Kidney (tissue), 14 donors: ENCODE data around the gene SWT1. TPM values are rescaled to one million over a fixed set of nuclear protein-coding genes. Genes with fewer than 3 reads are reported as not detected.

Source experiments
- DNase-seq, 5 donors: peaks; one replicate each; pipeline ENCODE4 v3.0.0-alpha.2; 2013 to 2020
- FAIRE-seq: peaks from 2 replicates; lab custom pipeline; 2012; peaks lifted over from hg19 to GRCh38; lab: Jason Lieb, UNC
- H3K27ac ChIP-seq, 2 donors: one replicate each; pipeline ENCODE4 v1.7.0; 2013; ENCODE audit warnings: low read depth in 2 of 2, low read length in 2 of 2, inconsistent platforms in 1 of 2
- H3K27me3 ChIP-seq: one replicate; pipeline ENCODE4 v1.7.1; 2013; ENCODE audit warnings: low read length, inconsistent platforms; ENCODE audit not compliant: control insufficient read depth, insufficient read depth
- H3K36me3 ChIP-seq, 3 donors: one replicate each; pipeline versions ENCODE4 v1.7.0 to v1.7.1; 2013; ENCODE audit warnings: low read length in 3 of 3, control low read depth in 1 of 3, inconsistent platforms in 1 of 3; ENCODE audit not compliant: insufficient read depth in 3 of 3, control insufficient read depth in 2 of 3
- H3K4me1 ChIP-seq, 3 donors: one replicate each; pipeline versions ENCODE4 v1.7.0 to v1.7.1; 2013; ENCODE audit warnings: low read length in 3 of 3, inconsistent platforms in 1 of 3, low read depth in 1 of 3; ENCODE audit not compliant: control insufficient read depth in 2 of 3, insufficient read depth in 2 of 3
- H3K4me3 ChIP-seq, 3 donors: one replicate each; pipeline versions ENCODE4 v1.7.0 to v1.8.1; 2013; ENCODE audit warnings: low read length in 3 of 3, control low read depth in 1 of 3, inconsistent platforms in 1 of 3
- H3K9ac ChIP-seq, 3 donors: one replicate each; pipeline versions ENCODE4 v1.7.0 to v1.7.1; 2013; ENCODE audit warnings: low read length in 3 of 3, control low read depth in 1 of 3, inconsistent platforms in 1 of 3
- H3K9me3 ChIP-seq, 3 donors: one replicate each; pipeline versions ENCODE4 v1.7.0 to v1.7.1; 2013; ENCODE audit warnings: low read length in 3 of 3, control low read depth in 1 of 3, inconsistent platforms in 1 of 3; ENCODE audit not compliant: control insufficient read depth in 2 of 3, insufficient read depth in 1 of 3
- intact Hi-C: fragments of 100-400 bp; cut with DNase I; formaldehyde crosslinking; loops from one replicate; pipeline ENCODE4 v1.11.1; 2022
- polyA plus RNA-seq: library from polyadenylated mRNA; stranded (reverse); fragments of 350-450 nt; fragmentation: Illumina TruSeq; extraction: RNeasy Lipid Tissue Mini Kit (QIAGEN cat#74804); gene quantifications from one replicate; pipeline ENCODE4 v1.2.3, GENCODE V29; 2014; ENCODE audit warnings: low read depth, low replicate concordance; ENCODE audit not compliant: insufficient read depth
- total RNA-seq: library from RNA; stranded (reverse); fragmentation: NEBNext Ultra II Directional; extraction: Animal tissue kit (Norgen Biotek cat#: 25700); gene quantifications from one replicate; pipeline ENCODE4 v1.2.1, GENCODE V29; 2021
- TF ChIP-seq, protein P1 (sequence below): IDR thresholded peaks from 3 replicates; pipeline ENCODE4 v1.5.1; 2012; ENCODE audit warnings: mild to moderate bottlenecking, moderate library complexity, borderline replicate concordance; ENCODE audit not compliant: insufficient read depth; ENCODE audit errors: extremely low read depth
- donor health status: control.
- donor health status: control.
- donor health status: control.
- donor health status: control.
- donor health status: control.
- donor health status: DM: yes; HTN: yes; CAD: no.
- donor health status: Normal renal cell carcinoma (clear cell type).

The SWT1 gene
- total and polyA plus RNA-seq, 2 donors from 2014 or later = 2.9 to 6.5 TPM

DNA sequence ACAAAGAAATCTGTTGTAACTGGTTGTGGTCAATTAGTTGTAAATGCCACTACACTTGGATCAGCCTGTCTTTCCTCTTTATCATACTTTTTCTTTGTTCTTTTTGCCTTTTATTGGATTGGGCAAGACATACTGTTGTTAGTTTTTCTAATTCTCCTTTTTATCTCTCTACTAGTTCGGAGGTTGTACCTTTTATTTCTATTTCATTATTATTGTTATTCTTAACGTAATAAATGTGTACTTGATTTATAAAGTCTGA, 100.9 kb downstream of the SWT1 start:
- no peaks in the 10 kb centered on the region for H3K9me3 ChIP-seq
- intact Hi-C loops = no loop called here
- TF ChIP-seq, protein P1, sequence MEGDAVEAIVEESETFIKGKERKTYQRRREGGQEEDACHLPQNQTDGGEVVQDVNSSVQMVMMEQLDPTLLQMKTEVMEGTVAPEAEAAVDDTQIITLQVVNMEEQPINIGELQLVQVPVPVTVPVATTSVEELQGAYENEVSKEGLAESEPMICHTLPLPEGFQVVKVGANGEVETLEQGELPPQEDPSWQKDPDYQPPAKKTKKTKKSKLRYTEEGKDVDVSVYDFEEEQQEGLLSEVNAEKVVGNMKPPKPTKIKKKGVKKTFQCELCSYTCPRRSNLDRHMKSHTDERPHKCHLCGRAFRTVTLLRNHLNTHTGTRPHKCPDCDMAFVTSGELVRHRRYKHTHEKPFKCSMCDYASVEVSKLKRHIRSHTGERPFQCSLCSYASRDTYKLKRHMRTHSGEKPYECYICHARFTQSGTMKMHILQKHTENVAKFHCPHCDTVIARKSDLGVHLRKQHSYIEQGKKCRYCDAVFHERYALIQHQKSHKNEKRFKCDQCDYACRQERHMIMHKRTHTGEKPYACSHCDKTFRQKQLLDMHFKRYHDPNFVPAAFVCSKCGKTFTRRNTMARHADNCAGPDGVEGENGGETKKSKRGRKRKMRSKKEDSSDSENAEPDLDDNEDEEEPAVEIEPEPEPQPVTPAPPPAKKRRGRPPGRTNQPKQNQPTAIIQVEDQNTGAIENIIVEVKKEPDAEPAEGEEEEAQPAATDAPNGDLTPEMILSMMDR = no peak
- no peak overlapping the region for H3K27ac ChIP-seq
- H3K4me1 ChIP-seq = no peaks in the 10 kb centered on the region
- FAIRE-seq = no peak
- no peaks in the 10 kb centered on the region for H3K27me3 ChIP-seq
- no peak for DNase-seq
- no peak overlapping the region for H3K4me3 ChIP-seq
- H3K9ac ChIP-seq = no peak overlapping the region
- H3K36me3 ChIP-seq = no peaks in the 10 kb centered on the region

DNA sequence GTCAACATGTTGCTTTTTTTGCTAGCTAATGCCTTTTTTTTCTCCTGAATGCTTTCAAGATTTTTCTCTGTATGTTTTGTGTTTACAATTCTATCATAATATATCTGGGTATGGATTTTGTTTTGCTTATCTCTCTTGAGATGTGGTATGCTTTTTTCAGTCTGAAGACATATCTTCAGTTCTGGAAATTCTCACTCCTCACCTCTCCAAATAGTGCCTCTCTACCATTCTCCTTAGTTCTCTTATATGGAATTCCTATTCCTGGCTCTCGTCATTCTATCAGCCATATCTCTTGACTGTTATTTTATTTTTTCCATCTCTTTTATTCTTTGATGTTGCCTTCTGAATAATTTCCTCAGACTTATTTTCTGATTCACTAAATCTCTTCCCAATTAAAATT, 101.7 kb downstream of the SWT1 start:
- FAIRE-seq = no peak
- no peak for DNase-seq
- H3K4me1 ChIP-seq = no peaks in the 10 kb centered on the region
- H3K27ac ChIP-seq = no peak overlapping the region
- no peak overlapping the region for H3K4me3 ChIP-seq
- TF ChIP-seq, protein P1 = no peak
- H3K27me3 ChIP-seq = no peaks in the 10 kb centered on the region
- no peaks in the 10 kb centered on the region for H3K36me3 ChIP-seq
- no peaks in the 10 kb centered on the region for H3K9me3 ChIP-seq
- intact Hi-C loops = no loop called here
- no peak overlapping the region for H3K9ac ChIP-seq

DNA sequence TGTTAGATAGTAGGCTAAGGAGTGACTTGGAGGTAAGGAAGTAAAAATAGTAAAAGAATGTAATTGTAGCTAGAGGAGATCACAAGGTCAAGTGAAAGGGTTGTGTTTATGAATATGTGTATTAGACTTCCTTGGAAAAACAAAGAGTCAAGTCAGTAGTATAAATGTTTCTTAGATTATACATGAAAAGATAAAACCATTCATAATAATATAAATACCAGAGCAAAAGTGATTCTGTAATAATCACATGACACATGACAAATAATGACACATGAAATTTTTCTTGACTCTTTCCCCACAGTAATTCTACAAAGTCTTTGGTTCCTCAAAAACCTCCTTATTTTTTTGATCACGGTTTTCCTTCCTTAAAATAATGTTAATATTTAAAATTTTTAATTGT, 103.6 kb downstream of the SWT1 start:
- no peak overlapping the region for H3K9ac ChIP-seq
- H3K9me3 ChIP-seq = no peaks in the 10 kb centered on the region
- DNase-seq (no peak), FAIRE-seq (no peak)
- no peaks in the 10 kb centered on the region for H3K36me3 ChIP-seq
- H3K4me3 ChIP-seq = no peak overlapping the region
- no peaks in the 10 kb centered on the region for H3K27me3 ChIP-seq
- intact Hi-C loops = no loop called here
- TF ChIP-seq, protein P1 = no peak
- no peaks in the 10 kb centered on the region for H3K4me1 ChIP-seq
- H3K27ac ChIP-seq = no peak overlapping the region

DNA sequence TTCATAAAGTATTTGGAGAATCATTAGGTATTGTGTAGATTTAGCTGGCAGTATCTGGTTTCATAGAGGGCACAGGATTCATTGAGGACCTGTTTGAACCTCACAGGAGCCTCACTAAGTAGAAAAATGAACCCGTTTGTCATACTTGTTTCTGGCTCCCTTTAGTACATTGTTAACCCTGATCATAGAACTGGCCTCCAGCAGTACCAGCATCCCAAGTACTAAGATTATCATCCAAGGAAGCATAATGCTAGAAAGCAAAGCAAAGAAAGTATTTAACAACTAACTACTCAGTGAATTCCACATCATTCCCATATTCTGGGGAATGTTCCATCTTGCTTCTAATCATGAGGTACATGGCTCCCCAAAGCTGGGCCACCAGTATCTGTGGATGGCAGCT, 105.2 kb downstream of the SWT1 start:
- TF ChIP-seq, protein P1 = no peak
- no peaks in the 10 kb centered on the region for H3K27me3 ChIP-seq
- DNase-seq (no peak), FAIRE-seq (no peak)
- no peaks in the 10 kb centered on the region for H3K36me3 ChIP-seq
- H3K9ac ChIP-seq = no peak overlapping the region
- no peak overlapping the region for H3K4me3 ChIP-seq
- no peaks in the 10 kb centered on the region for H3K4me1 ChIP-seq
- H3K27ac ChIP-seq = no peak overlapping the region
- no peaks in the 10 kb centered on the region for H3K9me3 ChIP-seq
- intact Hi-C loops = no loop called here
